Activated gamma-delta T cell treated with anti-CD3 and anti-CD28 coated beads, Interleukin-2, amount 50 U/mL, for 16 hours (primary cell): ENCODE measurements around the gene SP100.
"Not testable (repeated sequence)": the region's sequence is repeated elsewhere in the genome, so short reads cannot be mapped to it uniquely, and the experiment has no call there.

Experiments used
- DNase-seq: peaks from one replicate; pipeline ENCODE4 v3.0.0-alpha.2; 2020; ENCODE audit warnings: low read depth

SP100 gene

DNA sequence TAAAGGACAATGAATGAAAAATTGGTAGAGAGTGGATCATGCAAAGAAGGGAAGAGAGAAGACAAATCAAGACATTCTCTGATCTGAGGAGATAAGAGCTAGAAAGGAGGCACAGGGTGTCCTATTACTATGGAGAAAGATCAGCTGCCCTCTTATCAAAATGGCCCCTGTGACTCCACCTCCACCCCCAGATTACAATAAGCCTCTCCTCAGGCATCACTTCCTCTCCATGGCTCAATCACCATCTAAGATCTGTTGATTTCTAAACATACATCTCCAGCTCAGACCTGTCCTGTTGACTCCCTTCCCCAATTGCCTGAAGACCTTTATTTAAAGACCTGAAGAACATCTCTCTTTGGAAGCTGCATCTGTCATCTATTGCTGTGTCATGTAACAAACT lies 43.2 kb downstream of the SP100 start:
- DNase-seq: no peak

DNA sequence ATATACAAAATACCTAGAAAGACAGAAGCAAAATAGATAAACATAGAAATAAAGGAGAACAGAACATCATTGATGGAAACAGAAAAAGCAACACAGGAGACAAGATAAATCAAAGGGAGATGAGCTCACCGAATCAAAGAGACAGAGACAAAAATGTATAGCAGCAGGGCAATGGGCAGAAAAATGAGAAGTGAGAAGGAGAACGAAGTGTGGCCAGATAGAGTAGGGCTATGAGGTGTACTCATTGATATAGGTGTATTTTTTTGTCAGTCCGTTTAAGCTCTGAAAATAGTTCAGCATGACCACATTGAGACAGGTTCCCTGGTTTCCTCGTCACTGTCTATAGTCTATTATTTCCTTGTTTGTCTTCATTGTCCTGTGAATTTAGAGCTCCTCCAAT lies 55.1 kb downstream of the SP100 start:
- no peak for DNase-seq

DNA sequence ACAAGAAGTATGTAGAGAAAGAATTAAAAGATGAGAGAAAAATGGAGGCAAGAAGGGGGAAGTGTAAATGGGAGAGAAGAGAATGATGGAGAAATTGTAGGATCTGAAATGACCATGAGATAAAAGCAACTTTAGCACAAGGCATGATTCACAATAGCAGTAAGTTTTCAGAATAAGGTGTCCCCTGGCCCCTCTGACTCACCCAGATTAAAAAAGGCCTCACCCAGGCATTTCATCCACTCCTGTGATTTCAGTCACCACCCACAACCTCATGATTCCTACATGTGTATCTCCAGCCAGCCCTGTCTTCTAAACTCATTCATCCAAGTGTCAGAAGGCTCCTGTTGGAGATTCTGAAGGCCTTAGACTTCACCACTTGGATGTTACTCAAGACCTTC lies 56.6 kb downstream of the SP100 start:
- DNase-seq: peak; percentile 12

DNA sequence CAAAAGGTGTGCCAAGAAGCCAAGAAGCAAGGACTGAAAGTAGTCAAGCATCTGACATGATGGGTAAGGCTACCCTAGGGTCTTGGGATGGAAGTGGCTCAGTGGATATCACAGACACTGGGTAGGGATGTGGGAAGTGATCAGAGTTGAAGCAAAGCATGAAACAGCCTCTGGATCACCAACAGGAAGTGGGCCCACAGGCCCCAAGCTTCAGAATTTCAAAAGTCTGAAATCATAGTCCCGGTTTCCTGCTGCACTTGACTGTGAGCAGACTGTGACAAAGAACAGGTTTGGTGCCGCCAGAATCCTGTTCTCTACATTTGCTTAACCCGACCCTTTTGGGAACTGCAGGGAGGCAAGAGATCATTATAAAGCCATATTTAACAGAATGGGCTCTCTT lies 57.4 kb downstream of the SP100 start:
- no peak for DNase-seq

GRCh38 chr2:230475143-230475542 lies 59.1 kb downstream of the SP100 start:
- no peak for DNase-seq

DNA sequence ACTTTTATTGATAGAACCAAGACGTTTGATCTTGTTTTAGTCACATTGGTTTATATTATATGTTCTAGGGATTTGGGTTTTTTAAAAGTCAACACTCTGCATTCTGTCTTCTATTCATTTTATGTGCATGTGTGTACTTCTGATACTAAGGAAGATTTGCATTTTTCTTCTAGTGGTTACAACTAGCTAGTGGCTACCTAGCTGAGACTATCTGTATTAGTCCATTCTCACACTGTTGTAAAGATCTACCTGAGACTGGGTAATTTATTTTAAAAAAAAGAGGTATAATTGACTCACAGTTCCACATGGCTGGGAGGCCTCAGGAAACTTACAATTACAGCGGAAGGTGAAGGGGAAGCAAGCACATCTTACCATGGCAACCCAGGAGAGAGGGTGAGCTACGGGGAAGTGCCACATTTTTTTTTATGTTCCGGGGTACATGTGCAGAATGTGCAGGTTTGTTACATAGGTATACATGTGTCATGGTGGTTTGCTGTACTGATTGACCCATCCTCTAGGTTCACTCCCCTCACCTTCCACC lies 69.9 kb downstream of the SP100 start:
- no peak for DNase-seq

- not testable (repeated sequence) for DNase-seq
These were observed 75.2 kb downstream of the SP100 start for GRCh38 chr2:230491219-230491618.

DNA sequence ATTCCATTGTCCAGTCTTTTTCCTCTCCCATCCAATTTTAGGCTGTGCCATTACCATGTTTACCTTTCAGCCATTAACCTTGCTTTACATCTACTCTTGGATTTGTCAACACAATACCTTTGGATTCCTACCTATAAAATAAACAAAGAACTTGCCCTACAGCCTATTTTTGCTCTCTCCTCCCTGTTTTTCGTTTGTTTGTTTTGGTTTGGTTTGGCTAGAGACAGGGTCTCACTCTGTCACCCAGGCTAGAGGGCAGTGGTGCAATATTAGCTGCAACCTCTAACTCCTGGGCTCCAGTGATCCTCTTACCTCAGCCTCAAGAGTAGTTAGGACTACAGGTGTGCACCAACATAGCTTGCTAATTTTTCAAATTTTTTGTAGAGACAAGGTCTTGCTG lies 76.1 kb downstream of the SP100 start:
- no peak for DNase-seq

DNA sequence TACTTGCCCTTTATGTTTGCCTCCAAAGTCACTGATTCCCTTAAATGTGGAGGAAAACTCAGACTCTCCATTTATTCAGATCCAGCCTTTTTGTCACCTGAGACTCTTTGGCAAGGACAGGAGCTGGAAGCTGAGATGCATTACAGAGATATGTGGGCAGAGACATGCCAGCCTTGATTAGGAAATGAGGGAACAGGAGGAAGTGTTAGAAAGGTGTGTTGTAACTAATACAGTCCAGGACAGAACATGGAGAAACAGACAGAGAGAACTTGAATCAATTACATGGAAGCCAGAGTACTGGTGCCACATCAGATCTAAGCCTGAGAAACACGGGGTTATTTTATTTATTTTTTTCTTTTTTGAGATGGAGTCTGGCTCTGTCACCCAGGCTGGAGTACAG lies 79.0 kb downstream of the SP100 start:
- no peak for DNase-seq

- no peak for DNase-seq
These were observed 80.9 kb downstream of the SP100 start for GRCh38 chr2:230496891-230497290.

- DNase-seq: no peak
These were observed 82.6 kb downstream of the SP100 start for GRCh38 chr2:230498506-230499107.

DNA sequence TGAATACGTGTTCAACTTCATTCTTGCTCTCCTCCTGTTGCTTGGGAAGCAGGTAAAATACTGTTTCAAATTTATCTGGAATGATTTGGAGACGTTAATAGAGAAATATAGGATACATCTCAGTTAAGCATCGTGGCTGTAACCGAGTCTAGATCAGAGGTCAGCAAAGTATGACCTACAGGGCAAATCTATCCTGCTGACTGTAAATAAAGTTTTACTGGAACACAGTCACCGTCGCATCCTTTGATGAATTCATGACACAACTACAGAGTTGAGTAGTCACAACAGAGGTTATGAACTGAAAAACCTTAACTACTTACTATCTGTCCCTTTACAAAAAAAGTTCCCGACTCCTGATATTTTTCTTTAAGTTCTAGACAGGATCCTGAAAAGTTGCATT lies 86.6 kb downstream of the SP100 start:
- DNase-seq: no peak

- DNase-seq: no peak
These were observed 87.8 kb downstream of the SP100 start for GRCh38 chr2:230503798-230504197.

GRCh38 chr2:230505162-230505561 lies 89.2 kb downstream of the SP100 start:
- no peak for DNase-seq

DNA sequence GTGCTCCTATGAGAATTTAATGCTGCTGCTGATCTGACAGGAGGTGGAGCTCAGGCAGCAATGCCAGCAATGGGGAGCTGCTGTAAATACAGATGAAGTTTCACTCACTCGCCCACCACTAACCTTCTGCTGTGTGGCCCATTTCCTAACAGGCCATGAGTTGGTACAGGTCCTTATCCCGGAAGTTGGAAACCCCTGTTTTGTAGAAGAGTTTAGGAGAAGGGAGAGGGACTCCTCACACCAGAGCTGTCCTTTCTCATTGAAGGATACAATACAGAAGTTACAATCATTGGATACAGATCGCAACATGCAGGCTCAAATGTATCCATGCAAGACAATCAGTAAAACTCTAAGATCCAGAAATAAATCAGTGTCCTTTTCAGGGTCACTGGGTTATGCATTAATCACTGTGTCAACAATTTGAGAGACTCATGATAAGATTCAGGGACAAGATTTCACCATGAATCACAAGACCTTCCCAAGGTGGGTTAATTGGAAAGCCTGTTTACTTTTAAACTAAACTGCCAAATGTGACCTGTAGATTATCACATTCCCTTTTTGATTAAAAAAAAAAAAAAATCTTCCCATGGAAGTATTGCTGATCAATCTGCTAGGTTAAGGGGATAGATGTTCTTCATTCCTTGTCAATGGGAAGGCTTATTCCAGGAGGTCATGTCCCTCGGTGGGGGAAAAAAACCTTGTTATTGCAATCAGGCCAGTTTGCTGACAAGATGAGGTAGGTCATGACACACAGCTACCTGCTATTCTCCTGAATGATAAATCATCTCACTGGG lies 97.2 kb downstream of the SP100 start:
- DNase-seq: no peak

GRCh38 chr2:230520061-230520874 lies 104.3 kb downstream of the SP100 start:
- no peak for DNase-seq

DNA sequence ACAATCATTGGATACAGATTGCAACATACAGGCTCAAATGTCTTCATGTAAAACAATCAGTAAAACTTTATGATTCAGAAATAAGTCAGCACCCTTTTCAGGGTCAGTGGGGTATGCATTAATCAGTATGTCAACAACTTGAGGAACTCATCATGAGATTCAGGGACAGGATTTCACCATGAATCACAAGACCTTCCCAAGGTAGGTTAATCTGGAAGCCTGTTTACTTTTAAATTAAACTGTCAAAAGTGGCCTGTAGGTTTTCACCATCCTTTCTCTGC lies 104.8 kb downstream of the SP100 start:
- no peak for DNase-seq

GRCh38 chr2:230521386-230521785 lies 105.4 kb downstream of the SP100 start:
- DNase-seq: no peak

GRCh38 chr2:230525682-230526081 lies 109.7 kb downstream of the SP100 start:
- no peak for DNase-seq

DNA sequence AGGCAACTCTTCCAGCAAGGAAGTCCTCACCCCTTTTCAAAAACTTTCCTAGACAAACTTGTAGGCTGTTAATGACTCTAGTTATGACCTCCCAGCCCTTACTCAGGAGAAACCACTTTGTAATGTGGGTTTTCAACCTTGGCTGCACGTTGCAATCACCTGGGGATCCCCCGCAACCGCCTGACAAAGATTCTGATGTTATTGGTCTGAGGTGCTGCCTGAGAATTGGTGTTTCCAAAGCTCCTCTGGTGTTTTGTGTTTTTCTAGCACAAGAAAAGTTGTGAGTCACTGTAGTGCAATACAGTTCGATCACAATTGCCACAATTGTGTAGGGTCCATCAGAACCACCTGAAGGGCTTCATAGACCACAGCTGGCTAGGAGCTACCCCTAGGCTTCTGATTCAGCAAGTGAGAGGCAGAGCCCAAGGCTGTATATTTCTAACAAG lies 121.6 kb downstream of the SP100 start:
- DNase-seq: no peak

GRCh38 chr2:230540332-230540731 lies 124.3 kb downstream of the SP100 start:
- no peak for DNase-seq

DNA sequence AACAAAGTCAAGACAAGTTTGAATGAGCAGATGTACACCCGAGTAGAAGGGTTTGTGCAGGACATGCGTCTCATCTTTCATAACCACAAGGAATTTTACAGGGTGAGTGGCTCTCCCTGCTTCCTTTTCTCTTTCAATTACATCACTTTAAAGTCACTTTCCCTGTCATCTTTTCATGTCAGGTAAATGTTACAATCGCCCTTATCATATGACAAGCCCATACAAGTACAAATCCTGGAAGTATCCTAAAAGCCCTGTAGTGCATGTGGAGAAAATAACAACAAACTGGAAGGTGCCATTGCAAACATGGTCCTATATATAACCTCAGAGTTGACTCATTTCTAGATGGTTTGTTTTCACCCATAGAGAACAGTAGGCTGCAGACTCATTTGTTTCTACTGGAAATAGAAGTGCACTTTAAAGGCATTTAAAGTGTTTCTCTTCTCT lies 126.0 kb downstream of the SP100 start:
- DNase-seq: no peak

- DNase-seq: no peak
These were observed 126.8 kb downstream of the SP100 start for GRCh38 chr2:230542751-230543150.
